Measurements from ENCODE around the gene CLEC4M.

CLEC4M gene

DNA sequence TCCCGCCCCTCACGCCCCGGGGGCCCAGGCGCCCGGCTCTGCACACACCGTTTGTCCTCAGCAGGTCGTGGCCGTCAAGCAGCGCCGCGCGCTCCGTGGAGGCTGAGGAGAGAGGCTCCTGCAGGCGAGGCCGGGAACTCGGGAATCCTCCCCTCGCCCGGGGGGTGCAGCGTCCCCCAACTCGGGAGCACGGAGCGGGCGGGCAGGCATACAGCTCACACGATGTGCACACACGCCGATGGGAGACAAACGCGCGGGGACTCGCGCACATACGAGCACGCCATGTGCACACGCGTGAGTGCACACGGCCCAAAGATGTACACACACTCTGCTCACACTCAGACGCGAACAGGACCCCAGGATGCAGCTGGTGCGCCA lies 31.8 kb upstream of the CLEC4M start:
- no peak overlapping the region for H3K4me3 ChIP-seq (replicated peaks; ENCODE audit: low read depth, low read length)
- no peaks in the 10 kb centered on the region for H3K36me3 ChIP-seq (ENCODE audit: control insufficient read depth, insufficient read depth, low read length)
- DNase-seq (ENCODE audit: extremely low read depth, insufficient read length): no peak
- no peaks in the 10 kb centered on the region for H3K27me3 ChIP-seq (replicated peaks; ENCODE audit: control insufficient read depth, insufficient read depth, low read length)
- TF ChIP-seq, protein P1, sequence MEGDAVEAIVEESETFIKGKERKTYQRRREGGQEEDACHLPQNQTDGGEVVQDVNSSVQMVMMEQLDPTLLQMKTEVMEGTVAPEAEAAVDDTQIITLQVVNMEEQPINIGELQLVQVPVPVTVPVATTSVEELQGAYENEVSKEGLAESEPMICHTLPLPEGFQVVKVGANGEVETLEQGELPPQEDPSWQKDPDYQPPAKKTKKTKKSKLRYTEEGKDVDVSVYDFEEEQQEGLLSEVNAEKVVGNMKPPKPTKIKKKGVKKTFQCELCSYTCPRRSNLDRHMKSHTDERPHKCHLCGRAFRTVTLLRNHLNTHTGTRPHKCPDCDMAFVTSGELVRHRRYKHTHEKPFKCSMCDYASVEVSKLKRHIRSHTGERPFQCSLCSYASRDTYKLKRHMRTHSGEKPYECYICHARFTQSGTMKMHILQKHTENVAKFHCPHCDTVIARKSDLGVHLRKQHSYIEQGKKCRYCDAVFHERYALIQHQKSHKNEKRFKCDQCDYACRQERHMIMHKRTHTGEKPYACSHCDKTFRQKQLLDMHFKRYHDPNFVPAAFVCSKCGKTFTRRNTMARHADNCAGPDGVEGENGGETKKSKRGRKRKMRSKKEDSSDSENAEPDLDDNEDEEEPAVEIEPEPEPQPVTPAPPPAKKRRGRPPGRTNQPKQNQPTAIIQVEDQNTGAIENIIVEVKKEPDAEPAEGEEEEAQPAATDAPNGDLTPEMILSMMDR (IDR thresholded peaks at IDR 0.05; ENCODE audit: insufficient read depth, low read length, poor library complexity, severe bottlenecking): no peak

DNA sequence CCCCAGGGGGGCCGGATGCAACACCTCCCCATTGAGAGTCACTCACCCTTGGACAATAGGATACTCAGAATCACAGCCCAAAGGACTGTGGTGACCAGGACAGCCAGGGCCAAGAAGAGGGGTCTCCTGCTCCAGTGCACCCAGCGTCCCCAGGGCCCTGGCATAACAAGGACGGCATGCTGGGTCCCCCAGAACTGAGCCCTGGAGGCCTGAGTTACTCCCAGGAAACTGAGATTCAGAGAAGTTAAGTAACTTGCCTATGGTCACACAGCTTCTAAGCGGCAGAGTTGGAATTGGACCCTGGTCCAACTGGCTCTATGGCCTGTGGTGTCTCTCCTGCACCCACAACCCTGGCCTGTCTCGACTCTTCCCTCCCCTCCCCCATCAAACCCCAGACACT lies 31.4 kb upstream of the CLEC4M start:
- no peaks in the 10 kb centered on the region for H3K36me3 ChIP-seq (ENCODE audit: control insufficient read depth, insufficient read depth, low read length)
- no peak for DNase-seq (ENCODE audit: extremely low read depth, insufficient read length)
- no peak overlapping the region for H3K4me3 ChIP-seq (replicated peaks; ENCODE audit: low read depth, low read length)
- TF ChIP-seq, protein P1 (IDR thresholded peaks at IDR 0.05; ENCODE audit: insufficient read depth, low read length, poor library complexity, severe bottlenecking): no peak
- no peaks in the 10 kb centered on the region for H3K27me3 ChIP-seq (replicated peaks; ENCODE audit: control insufficient read depth, insufficient read depth, low read length)

DNA sequence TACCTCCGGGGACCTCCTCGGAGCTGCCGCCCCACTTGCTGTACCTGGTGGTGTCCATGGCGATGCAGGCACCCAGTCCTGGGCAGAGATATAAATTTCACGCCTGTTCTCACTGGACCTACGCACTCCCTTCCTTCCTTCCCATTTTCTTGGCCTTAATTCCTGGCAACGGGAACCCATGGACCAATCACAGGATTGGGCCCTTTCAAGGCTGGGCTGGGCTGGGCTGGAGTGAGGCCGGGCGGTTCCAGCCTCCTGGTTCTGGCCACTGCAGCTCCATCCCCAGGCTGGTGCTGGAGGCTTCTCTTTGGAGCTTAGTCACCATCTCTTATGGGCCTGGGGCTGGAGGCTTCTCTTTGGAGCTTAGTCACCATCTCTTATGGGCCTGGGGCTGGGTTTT lies 31.0 kb upstream of the CLEC4M start, which contains the start of gene CLEC4G:
CLEC4G (minus strand) TSS at position 66 of the 400 bp plus-strand sequence; CDS start at position 58, 8 bp downstream.
- no peak for DNase-seq (ENCODE audit: extremely low read depth, insufficient read length)
- TF ChIP-seq, protein P1 (IDR thresholded peaks at IDR 0.05; ENCODE audit: insufficient read depth, low read length, poor library complexity, severe bottlenecking): no peak
- Histone ChIP-seq H3K27me3 (replicated peaks; ENCODE audit: control insufficient read depth, insufficient read depth, low read length) (no peaks in the 10 kb centered on the region), H3K36me3 (ENCODE audit: control insufficient read depth, insufficient read depth, low read length) (no peaks in the 10 kb centered on the region), H3K4me3 (replicated peaks; ENCODE audit: low read depth, low read length) (no peak within 1 kb of the TSS)

DNA sequence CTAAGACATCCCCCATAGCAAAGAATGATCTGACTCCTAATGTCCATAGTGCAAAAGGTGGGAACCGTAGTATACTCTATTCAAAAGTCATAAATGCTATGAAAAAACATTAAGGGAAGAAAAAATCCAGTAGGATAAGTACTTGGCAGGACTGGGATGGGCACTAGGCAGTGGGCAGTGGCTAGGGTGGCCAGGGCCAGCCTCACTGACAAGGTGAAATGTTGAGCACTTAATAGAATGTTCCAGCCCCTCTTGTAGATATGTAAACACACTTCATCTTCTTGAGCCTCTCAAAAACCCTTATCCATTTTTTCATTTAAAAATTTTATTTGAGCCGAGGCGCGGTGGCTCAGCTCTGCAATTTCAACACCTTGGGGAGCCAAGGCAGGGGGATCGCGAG lies 29.7 kb upstream of the CLEC4M start:
- TF ChIP-seq, protein P1 (IDR thresholded peaks at IDR 0.05; ENCODE audit: insufficient read depth, low read length, poor library complexity, severe bottlenecking): no peak
- Histone ChIP-seq H3K36me3 (ENCODE audit: control insufficient read depth, insufficient read depth, low read length) (no peaks in the 10 kb centered on the region), H3K27me3 (replicated peaks; ENCODE audit: control insufficient read depth, insufficient read depth, low read length) (no peaks in the 10 kb centered on the region), H3K4me3 (replicated peaks; ENCODE audit: low read depth, low read length) (no peak overlapping the region)
- DNase-seq (ENCODE audit: extremely low read depth, insufficient read length): no peak

DNA sequence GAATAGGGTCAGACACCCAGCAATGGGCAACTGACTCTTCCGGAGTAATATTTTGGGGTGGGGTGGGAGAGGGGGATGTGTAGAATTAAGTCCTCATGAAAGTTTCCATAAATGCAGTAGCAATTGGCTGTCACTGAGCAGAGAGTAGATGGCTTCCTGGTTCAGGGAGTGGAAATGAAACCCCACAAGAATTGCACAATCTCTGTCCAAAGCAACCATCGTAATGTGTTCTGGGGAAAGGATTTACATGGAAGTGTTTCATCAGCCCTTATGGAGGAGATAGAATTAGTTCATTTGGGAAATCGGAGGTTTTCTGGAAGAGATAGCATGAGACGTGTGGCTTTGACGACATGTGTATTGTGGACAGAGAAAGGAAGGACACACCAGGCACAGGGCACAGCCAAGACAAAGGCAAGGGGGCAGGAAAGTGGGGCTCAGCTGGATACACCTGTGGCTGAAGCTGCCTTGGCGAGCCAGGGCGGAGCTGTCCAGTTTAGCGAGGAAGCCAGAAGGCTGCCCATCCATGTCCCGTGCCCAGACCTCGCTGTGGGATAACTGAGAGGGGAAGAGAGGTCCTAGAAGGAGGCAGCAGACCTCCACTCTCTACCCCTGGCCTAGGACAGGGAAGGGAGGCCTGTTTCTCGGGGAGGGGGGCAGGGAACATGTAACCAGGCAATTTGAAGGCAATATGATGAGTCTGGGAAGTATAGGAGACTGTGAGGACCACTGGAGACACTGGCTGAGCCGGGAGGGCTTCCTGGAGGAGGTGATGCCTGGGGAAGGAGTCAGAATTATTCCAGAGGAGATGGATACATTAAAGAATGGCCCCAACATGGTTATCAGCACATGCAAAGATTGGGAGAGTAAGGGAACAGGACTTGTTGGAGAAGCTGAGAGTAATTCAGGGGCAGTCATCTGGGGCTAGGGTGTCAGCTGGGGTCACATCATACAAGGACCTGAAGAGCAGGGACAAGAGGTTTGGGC lies 28.5 kb upstream of the CLEC4M start:
- Histone ChIP-seq H3K27me3 (replicated peaks; ENCODE audit: control insufficient read depth, insufficient read depth, low read length) (no peaks in the 10 kb centered on the region), H3K36me3 (ENCODE audit: control insufficient read depth, insufficient read depth, low read length) (no peaks in the 10 kb centered on the region), H3K4me3 (replicated peaks; ENCODE audit: low read depth, low read length) (no peak overlapping the region)
- no peak for DNase-seq (ENCODE audit: extremely low read depth, insufficient read length)
- TF ChIP-seq, protein P1 (IDR thresholded peaks at IDR 0.05; ENCODE audit: insufficient read depth, low read length, poor library complexity, severe bottlenecking): no peak
